HG03460 (cell line): ENCODE measurements around the gene KRTAP1-5.
"Not testable (repeated sequence)": the region's sequence is repeated elsewhere in the genome, so short reads cannot be mapped to it uniquely, and the experiment has no call there.

Experiments used
- ATAC-seq: cut with Tn5 transposase; IDR thresholded peaks from one replicate; pipeline ENCODE4 v1.9.1; 2021; ENCODE audit not compliant: unreplicated experiment

The KRTAP1-5 gene

DNA sequence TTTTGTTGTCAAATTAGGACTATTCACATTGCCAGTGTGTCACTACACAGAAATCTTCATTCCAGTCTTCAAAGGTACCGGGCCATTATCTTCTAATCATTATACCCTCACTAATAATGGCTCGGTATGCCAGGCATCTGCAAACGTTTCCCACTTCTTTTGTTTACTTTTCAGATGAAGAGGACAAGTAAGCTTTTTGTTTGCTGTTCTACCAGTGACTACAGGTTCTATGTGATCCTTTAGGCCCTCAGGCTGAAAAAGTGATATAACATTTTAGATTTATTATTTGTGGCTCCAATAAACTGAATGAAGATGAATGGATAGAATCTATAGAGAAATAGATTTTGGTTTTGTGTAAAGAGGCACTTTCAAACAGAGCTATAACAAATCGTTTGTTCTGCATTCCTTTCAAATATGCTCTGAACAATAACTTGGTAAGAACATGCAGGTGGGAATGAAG is 17.7 kb downstream of the KRTAP1-5 start:
- ATAC-seq: no peak

DNA sequence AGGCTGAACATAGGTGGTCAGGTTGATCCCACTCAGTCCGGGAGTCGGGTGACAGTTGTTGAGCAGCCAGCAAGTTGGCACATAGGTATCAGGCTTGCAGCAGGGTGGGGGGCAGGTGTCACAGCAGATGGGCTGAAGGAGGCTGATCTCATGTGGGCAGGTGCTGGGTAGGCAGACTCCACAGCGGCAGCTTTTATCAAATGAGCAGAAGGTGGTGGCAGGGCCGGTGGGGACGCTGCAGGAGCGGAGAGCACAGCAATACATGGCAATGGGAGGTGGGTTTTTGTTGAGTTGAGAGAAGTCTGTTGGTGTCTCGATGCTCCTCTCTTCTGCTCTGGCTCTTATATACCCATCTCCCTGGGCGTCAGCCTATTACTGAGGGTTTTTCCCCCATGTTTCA is 18.2 kb downstream of the KRTAP1-5 start, which contains the start of gene KRTAP3-1:
Gene KRTAP3-1, minus strand, starts transcription at position 318 of the 400 bp plus-strand sequence. Its CDS starts 54 bp downstream, at position 264.
- ATAC-seq: no peak

DNA sequence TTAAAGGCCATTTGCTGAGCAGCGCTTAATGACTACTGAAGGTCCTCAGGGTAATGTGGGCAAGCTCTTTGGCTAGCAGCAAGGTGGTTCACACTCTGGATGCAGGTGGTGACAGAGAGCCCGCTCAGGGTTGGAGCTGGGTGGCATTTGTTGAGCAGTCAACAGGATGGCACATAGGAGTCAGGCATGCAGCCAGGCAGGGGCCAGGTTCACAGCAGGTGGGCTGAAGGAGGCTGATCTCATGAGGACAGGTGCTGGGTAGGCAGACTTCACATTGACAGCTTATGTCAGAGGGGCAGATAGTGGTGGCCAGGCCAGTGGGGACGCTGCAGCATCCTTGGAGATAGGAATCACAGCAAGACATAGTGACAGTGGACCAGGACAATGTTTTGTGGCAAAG is 22.6 kb downstream of the KRTAP1-5 start:
- ATAC-seq: no peak

DNA sequence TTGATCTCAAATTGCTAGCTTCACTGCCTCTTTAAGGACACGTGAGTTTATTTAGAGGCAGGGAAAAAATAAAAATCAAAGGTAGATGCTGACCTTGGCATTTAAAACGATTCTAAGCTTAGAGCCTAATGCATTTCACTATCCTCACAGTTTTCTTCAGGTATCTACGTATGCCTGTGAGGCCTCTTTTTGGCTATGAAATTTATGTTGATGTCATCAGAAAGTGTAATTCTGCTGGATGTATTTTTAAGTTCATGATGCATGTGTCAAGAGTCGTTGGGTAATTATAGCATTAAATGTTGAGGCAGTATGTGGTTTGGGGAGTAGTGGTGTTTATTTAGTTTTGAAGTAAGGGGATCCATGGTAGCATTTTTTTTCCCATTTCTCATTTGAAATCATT is 23.1 kb downstream of the KRTAP1-5 start:
- no peak for ATAC-seq

DNA sequence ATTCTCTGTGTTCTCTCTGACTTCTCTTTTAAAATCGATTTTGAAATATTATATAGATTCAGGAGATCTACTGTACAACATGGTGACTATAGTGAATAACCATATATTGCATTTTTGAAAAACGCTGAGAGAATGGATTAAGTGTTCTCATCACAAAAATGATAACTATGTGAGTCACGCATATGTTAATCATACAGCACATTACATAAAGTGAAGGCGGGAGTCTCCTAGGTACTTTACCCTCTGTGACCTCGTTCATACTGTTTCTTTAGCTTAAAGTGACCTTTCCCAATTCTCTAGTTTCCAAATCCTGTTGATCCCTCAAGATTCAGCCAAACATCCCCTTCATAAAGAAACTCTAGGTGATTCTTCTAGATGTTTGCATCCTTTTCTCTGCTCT is 24.2 kb downstream of the KRTAP1-5 start:
- no peak for ATAC-seq

DNA sequence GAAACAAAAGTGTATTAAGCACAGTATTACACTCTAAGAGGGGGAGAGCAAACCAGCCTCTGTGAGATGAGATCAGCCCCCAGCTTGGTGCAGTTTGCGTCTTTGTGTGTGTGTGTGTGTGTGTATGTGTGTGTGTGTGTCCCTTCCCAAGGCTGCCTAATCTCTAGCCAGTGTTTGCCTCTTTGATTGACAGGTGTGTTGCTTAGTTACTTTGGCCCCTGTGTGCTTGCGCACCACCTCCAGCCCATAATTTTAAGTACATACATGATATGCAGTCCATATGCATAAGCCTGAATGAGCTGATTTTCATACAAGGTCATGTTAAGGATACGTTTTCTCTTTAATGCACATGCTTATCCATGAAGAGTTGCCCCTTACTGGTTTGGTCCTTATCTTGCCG is 25.2 kb downstream of the KRTAP1-5 start:
- no peak for ATAC-seq

DNA sequence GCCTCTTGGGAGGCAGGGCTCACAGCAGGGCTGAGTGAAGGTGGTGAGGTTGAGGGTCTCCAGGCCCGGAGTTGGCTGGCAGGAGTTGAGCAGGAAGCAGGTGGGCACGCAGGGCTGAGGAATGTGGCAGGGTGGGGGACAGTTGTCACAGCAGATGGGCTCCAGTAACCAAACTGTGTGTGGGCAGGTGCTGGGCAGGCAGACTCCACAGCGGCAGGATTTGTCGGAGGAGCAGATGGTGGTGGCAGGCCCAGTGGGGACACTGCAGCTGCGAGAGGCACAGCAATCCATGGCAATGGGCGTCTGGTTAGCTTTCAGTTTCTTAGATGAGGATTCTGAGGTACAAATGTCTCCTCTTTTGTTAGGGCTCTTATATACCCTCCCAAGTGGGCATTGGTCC is 27.4 kb downstream of the KRTAP1-5 start, which contains the start of gene KRTAP3-2:
Gene KRTAP3-2, minus strand, starts transcription at position 344 of the 400 bp plus-strand sequence. Its CDS starts 53 bp downstream, at position 291.
- not testable (repeated sequence) for ATAC-seq

DNA sequence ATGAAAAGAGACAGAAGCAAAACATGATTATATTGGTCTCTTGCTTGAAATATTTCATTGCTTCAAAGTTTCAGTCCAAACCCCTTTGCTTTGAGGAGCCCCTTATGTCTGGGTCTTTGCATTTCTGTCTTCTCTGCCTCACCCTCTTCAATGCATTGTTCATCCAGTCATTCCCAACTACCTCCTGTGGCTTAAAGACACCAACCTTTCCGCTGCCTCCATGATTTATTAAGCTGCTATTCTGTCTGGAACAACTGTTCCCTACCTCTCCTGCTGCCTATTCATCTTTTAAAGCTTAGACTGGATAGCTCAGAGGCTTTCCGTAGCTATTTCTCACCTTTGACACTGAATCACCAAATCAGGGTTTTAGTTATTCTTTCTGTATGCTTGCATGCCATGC is 29.6 kb downstream of the KRTAP1-5 start:
- no peak for ATAC-seq

DNA sequence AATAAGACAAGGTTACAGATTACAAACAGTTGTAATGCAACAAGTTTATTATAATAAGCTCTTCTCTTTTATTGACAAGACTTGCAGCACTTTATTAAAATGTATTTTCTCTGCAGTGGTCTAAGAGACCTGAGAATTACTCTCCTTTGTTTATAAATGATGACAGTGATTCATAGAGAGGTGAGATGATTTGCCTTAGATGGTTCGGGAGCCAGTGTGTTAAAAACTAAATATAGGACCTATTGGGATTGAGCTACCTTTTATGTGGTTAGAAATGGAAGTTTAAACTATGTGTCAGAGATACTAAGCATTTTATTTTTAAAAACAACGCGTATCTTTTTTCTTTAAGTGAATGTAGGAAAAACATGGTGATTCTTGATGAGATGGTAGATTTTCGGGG is 30.2 kb downstream of the KRTAP1-5 start:
- ATAC-seq: no peak

DNA sequence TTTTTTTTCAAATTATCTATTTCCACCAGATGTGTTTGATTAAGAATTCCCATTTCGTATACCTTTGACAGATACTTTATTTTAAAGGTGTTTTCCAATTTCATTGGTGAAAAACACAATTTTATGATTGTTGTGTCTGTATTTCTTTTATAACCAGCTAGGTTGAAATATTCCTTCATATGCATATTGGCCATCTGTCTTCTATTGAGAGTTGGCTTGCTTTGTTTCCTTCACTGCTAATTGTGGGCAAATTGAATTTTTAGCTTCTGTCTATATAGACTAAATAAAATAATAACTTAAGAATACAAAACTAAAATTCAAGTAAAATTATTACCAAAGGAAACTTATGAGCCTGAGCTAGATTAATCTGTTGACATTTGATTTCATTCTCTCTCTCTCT is 31.9 kb downstream of the KRTAP1-5 start:
- ATAC-seq: no peak

DNA sequence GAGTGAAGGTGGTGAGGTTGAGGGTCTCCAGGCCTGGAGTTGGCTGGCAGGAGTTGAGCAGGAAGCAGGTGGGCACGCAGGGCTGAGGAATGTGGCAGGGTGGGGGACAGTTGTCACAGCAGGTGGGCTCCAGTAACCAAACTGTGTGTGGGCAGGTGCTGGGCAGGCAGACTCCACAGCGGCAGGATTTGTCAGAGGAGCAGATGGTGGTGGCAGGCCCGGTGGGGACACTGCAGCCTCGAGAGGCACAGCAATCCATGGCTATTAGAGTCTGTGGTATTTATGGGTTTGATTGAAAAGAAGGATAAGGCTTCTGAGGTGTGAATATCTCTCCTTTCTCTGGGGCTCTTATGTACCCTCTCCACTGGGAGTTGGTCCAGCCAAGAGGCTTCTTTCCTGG is 33.2 kb downstream of the KRTAP1-5 start, which contains the start of gene KRTAP3-3:
Gene KRTAP3-3, minus strand, starts transcription at position 326 of the 400 bp plus-strand sequence. Its CDS starts 67 bp downstream, at position 259.
- ATAC-seq: no peak

DNA sequence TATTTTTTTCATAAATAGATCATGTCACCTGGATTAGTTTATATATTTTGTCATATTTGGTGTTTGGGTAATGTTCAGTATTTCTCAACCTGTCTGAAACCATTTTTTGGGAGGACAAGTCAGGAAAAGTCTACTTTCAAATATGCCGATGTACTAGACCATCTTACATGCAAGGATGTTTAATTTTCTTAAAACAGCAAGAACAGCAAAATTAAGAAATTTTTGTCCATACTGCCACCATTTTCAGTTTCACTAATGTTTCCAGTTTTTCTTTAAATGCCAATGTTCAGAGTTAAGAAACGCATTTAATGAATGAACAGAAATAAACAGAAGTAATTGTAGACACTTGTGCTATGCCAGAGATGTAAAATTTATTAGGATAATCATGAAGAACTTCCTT is 33.9 kb downstream of the KRTAP1-5 start:
- ATAC-seq: no peak

DNA sequence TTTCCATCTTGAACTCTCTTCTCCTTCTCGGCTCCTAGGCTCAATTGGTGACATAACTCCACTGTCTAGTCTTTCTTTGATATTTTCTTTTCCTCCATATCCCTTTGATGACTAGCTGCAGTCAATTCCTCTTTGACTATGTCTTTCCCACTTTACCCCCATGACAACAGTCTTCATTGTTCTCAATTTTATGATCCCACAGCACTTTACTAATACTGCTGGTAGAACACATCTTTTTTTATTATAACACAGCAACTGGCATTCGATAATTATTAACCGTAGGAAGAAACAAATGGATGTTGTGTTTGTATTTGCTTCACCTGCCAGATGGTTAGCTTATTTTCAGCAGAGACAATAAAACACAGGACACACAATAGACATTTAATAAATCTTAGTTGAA is 34.3 kb downstream of the KRTAP1-5 start:
- ATAC-seq: no peak

DNA sequence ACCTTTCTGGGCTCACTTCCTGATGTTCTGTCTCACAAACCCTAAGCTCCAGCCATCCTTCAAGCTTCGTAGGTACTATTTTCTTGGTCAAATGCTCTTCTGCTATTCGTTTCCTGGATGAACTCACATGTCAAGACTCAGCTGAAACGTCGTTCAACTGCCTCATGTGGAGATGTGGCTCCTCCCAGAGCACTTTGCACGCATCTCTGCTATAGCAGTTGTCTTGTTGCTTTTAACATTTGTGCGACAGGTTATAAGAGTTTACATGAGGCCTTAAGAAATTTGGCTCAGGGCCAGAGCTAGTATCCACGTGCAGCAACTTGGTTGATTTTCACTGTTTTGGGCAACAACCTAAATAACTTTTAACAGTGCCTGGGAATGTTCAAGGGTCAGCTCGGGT is 40.1 kb downstream of the KRTAP1-5 start:
- ATAC-seq: no peak

DNA sequence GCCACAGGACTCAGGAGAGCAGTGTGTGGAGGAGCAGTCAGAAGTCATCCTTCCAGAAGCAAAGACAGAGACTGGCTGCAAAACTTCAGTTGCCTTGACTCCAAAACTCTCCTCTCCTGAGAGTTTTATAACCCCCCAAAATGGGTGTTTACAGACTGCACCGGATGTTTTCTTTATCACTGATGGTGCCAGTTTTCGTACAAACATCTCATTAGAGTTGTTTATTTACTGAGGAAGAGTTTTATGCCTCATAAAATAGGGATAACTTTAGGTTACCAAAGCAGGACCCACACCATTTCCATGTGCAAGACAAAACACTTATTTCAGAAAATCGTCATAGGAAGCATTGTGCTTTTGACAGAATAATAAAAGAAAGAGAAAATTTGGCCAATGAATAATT is 42.8 kb downstream of the KRTAP1-5 start, which contains the start of gene KRT40:
Gene KRT40, minus strand, starts transcription at position 101 of the 400 bp plus-strand sequence. Its CDS starts 53 bp downstream, at position 48.
- ATAC-seq: no peak

DNA sequence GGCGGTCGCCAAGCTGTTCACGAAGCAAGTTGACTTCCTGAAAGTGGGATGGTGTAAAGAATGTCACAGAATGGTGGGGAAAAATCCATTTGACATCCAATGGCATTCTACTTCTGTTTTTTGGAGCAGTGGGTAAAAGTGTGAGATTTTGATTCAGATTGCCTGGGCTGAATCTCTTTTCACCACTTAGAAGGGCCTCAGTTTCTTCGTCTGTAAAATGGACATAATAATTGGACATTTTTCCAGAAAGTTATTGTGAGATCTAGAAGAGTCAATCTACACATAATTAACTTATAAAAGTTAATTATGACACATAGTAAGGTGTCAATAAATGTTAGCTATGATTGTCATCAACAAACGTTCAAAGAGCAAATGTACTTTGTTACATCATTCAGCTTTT is 45.9 kb downstream of the KRTAP1-5 start:
- ATAC-seq: no peak

DNA sequence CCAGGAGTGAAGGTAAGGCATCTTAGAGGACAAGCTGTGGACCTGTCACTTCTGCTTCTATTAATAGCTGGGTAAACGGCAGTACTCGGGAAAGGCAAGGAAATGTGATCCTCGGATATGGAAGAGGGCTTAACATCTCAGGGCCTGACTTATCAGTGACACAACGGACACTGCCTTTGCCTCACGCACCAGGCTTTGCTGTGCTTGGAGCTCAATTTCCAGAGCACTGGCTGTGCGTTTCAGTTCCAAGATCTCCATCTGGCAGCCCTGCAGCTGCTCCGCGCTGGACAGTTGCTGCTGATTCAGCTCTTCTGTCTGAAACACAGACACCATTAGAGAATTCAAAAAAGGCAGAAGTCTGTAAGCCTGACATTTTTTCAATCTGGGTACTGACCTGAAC is 46.4 kb downstream of the KRTAP1-5 start:
- no peak for ATAC-seq

DNA sequence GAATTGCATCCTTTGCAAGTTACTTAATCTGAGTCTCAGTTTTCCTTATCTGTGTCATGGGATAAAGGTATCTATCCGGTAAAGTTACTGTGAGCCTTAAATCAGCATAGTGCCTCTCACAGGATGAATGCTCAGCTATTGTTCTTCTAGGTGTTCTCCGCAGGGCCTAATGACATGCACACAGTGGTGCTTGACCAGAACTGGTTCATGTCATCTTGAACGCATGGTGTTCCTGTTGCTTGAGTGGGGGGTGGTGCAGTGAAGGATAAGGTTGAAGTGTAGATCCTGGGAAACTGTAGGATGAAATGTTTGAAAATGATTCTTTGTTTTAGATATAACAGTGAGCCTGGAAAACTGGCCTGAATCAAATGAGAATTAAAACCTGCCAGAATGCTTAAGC is 46.9 kb downstream of the KRTAP1-5 start:
- ATAC-seq: no peak

DNA sequence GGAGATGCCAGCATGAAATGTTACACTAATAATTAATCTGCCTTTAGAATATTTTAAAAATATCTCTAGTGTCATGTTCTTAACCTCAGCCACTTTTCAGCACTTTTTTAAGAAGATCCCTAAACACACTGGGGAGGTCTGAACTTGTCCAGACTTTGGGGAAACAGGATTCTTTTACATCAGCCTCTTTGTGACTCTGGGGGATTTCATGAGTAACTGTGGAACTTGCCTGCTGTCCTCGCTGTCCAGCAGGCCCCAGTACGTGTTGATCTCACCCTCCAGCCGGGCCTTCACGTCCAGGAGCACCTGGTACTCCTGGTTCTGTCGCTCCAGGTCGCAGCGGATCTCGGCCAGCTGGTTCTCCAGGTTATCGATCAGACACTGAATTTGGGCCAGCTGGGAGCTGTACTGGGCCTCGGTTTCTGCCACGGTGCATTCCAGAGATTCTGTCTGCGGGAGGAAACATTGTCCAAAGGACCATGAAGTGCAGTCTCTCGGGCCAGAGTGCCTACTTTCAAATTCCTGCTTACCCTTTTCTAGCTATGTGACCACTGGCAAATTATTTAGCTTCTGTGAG is 48.3 kb downstream of the KRTAP1-5 start:
- no peak for ATAC-seq
